AG04450 (cell line): Measurements from ENCODE around the gene RUNX2. TPM values are rescaled to one million over a fixed set of nuclear protein-coding genes. Genes with fewer than 3 reads are reported as not detected.

Experiments
- CTCF ChIA-PET: fragments of 300-600, 350-600 bp; formaldehyde crosslinking; extraction: SDS; loops from one replicate; lab custom pipeline; 2022; ENCODE audit warnings: antibody characterized with exemption, inconsistent platforms; lab: Charles Lee
- POLR2A ChIA-PET: fragments of 350-600 bp; formaldehyde crosslinking; extraction: SDS; loops from one replicate; lab custom pipeline; 2021; ENCODE audit warnings: antibody characterized with exemption, inconsistent platforms; lab: Yijun Ruan, JAX
- DNase-seq: peaks from one replicate; pipeline ENCODE4 v3.0.0-alpha.2; 2011; ENCODE audit warnings: low read depth, low spot score
- H3K27ac ChIP-seq: one replicate; pipeline ENCODE4 v1.5.1; 2012; ENCODE audit warnings: low read depth, low read length, control low read depth
- H3K27me3 ChIP-seq: one replicate; pipeline ENCODE4 v1.6.0; 2012; ENCODE audit warnings: low read length; ENCODE audit not compliant: control insufficient read depth, insufficient read depth
- H3K4me3 ChIP-seq: 2 replicates; pipeline ENCODE4 v1.5.1; 2011; ENCODE audit warnings: mild to moderate bottlenecking, low read depth, low read length, control low read depth
- H3K9me3 ChIP-seq: 2 replicates; pipeline ENCODE4 v1.5.1; 2012; ENCODE audit warnings: low read length; ENCODE audit not compliant: control insufficient read depth, insufficient read depth
- CTCF ChIP-seq: IDR thresholded peaks from 2 replicates; pipeline ENCODE4 v1.5.1; 2011; ENCODE audit warnings: low read depth, low read length, control low read depth, inconsistent platforms
- polyA plus RNA-seq: library from polyadenylated mRNA; depleted of rRNA; stranded (reverse); fragments of >200 nt; gene quantifications from 2 replicates; pipeline ENCODE4 v1.2.3, GENCODE V29; 2011

Gene RUNX2
- polyA plus RNA-seq, 1 experiment = 3.4 TPM

DNA sequence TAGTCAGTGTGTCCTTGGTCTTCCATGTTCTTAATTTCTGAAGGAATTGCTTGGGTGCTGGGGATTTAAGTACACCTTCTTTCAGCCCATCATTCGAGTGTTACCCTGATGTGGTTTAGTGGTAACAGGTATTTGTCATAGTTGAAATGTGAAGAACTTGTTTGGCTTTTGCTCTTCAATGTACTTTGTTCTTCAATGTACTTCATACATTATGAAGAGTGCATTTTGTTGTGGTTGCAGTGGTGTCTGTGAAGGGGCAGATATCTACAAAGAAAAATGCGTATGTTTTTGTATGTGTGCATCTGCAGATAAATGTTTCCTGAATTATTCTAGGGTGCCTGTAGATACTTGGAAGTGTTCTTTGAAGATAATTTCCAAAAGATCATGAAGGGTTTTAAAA, 160.8 kb downstream of the RUNX2 start:
- H3K27ac ChIP-seq = no peak overlapping the region
- ChIA-PET CTCF (interaction anchor here (0.6 kb wide), 1 partner anchor 43 kb away, joined by 3 read pairs; no protein-coding TSS in a partner anchor), POLR2A (no interaction called here)
- DNase-seq = no peak
- H3K9me3 ChIP-seq = no peaks in the 10 kb centered on the region
- H3K4me3 ChIP-seq = no peak overlapping the region
- no peak for TF ChIP-seq CTCF
- H3K27me3 ChIP-seq = no peaks in the 10 kb centered on the region

DNA sequence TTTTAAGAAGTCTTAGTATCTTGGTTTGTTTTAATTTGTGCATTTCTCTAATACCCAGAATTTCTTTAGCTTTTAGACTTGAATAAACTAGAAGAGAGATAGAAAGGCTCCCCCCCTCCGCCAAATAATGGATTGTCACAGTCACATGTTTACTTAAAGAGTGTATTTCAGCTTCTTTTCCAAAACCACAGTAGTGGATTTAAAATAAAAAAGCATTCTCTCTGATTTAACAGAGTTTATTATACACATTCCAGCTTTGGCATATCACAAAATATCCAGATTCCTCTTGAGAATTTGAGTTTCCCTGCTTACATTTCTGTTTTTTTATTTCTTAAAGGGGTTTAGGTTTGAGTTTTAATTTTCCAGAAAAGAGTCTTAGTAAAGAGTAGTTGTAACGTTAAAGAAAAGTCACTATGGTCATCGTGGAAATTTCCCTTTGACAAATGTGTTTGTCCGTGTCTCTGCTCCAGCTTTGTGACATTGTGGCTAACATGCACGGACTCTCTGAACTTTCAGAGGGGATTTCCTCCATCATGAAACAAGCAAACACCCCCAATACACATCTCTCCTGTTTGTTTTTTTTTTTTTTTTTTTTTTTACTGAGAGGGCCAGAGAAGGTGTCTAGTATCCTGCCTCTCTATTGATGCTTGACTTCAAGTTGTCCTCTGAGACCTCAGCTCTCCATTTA, 163.1 kb downstream of the RUNX2 start:
- Histone ChIP-seq H3K9me3 (no peaks in the 10 kb centered on the region), H3K27ac (no peak overlapping the region), H3K4me3 (no peak overlapping the region), H3K27me3 (no peaks in the 10 kb centered on the region)
- POLR2A ChIA-PET = interaction anchor here (0.6 kb wide), 1 partner anchor 54 kb away, joined by 6 read pairs; no protein-coding TSS in a partner anchor
- no peak for DNase-seq
- TF ChIP-seq CTCF = no peak
- CTCF ChIA-PET = interaction anchor here (0.7 to 1.3 kb wide), 2 partner anchors 140 to 224 kb away, joined by 4 to 5 read pairs; no protein-coding TSS in a partner anchor

DNA sequence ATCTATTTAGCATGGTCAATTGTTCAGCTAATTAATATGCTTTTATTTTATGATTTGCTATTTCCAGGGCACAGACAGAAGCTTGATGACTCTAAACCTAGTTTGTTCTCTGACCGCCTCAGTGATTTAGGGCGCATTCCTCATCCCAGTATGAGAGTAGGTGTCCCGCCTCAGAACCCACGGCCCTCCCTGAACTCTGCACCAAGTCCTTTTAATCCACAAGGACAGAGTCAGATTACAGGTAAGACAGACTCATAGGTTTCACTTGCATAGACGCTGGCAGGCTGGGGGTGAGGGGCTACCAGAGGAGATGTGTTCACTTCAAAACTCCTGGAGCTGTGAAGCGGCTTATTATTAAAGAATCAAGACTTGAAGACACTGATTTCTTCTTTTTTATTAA, 163.7 kb downstream of the RUNX2 start:
- Histone ChIP-seq H3K27me3 (no peaks in the 10 kb centered on the region), H3K4me3 (no peak overlapping the region), H3K27ac (no peak overlapping the region), H3K9me3 (no peaks in the 10 kb centered on the region)
- CTCF ChIA-PET = interaction anchor here (1.3 kb wide), 1 partner anchor 223 kb away, joined by 4 read pairs; no protein-coding TSS in a partner anchor
- DNase-seq = no peak
- TF ChIP-seq CTCF = no peak
- POLR2A ChIA-PET = no interaction called here

DNA sequence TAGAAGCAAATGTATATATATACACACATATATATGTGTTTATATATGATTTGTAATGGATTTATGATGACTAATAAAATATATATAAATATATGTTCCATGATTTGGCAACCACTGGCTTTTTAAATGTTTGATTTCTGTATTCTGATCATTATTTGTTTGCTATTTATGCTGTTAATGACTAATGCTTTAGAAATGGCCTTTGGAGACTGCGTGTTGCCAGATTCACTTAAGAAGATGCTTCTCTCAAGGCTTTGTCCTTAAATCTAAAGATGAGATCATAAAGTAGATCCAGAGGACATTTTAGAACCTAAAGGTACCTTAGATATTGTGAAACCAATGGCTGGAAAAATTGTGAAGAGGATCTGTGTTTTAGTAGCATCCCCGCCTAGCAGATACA, 165.6 kb downstream of the RUNX2 start:
- POLR2A ChIA-PET = no interaction called here
- no peaks in the 10 kb centered on the region for H3K9me3 ChIP-seq

More for the DNA sequence above, 165.6 kb downstream of the RUNX2 start:
- no peak for DNase-seq
- no peak for TF ChIP-seq CTCF
- CTCF ChIA-PET = no interaction called here
- Histone ChIP-seq H3K27me3 (no peaks in the 10 kb centered on the region), H3K27ac (no peak overlapping the region), H3K4me3 (no peak overlapping the region)
